GM12872 (cell line): ENCODE measurements around the gene CFDP1.

Source experiments
- CTCF ChIP-seq: IDR thresholded peaks from 3 replicates; pipeline ENCODE4 v1.5.1; 2011; ENCODE audit warnings: low read depth, mild to moderate bottlenecking, low read length, moderate library complexity; ENCODE audit not compliant: insufficient read depth

The CFDP1 gene

DNA sequence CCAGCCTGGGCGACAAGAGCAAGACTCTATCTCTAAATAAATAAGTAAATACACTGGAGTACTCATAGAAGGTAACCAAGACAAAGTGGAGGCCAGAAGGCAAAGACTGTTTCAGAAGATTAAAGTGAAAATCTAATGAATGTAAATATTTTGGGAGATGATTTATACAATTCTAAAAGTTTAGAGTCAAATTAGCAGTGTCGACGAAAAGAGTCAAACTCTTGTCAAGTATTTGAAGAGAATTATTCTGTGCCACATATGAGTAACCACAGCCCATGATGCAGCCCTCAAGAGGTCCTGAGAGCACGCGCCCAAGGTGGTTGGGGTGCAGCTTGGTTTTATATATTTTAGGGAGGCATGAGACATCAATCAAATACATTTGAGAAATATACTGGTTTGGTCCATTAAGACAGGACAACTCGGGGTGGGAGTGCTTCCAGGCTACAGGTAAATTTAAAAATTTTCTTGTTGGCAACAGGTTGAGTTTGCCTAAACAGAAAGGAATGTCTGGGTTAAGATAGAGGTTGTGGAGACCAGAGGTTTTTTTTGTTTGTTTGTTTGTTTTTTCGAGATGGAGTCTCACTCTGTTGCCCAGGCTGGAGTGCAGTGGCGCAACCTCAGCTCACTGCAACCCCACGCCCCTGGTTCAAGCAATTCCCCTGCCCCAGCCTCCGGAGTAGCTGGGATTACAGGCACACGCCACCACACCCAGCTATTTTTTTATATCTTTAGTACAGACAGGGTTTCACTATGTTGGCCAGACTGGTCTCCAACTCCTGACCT, 3.5 kb downstream of the CFDP1 start:
- no peak for TF ChIP-seq CTCF

GRCh38 chr16:75423723-75424104, 9.6 kb downstream of the CFDP1 start:
- TF ChIP-seq CTCF: no peak

GRCh38 chr16:75421820-75422126, 11.5 kb downstream of the CFDP1 start:
- TF ChIP-seq CTCF: no peak

- TF ChIP-seq CTCF: no peak
Observed at GRCh38 chr16:75420987-75421819, 12.1 kb downstream of the CFDP1 start.

DNA sequence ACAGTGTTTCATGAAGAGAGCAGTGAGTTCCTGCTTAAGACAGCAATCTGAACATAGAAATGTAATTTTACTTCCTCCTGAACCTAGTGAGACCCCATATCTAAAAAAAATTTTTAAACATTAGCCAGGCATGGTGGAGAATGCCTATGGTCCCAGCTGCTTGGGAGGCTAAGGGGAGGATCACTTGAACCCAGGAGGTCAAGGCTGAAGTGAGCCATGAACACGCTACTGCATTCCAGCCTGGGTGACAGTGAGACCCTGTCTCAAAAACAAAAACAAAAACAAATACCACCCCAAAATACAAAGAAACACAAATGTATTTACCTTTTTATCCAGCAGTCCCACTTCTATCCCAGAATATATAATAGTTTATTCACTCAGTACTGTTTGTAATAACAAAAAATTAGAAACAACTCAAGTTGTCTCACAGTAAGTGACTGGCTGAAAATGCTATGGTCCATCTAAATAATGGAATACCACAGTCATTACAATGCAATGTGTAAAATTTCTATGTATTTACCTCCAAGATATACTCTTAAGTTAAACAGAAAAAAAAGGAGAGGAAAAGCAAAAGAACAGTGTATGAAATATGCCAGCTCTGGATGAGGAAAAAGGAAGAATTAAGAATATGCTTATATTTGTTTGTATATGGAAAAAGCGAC, 16.3 kb downstream of the CFDP1 start:
- TF ChIP-seq CTCF: no peak

- no peak for TF ChIP-seq CTCF
Observed at GRCh38 chr16:75415169-75415905, 18.0 kb downstream of the CFDP1 start.

DNA sequence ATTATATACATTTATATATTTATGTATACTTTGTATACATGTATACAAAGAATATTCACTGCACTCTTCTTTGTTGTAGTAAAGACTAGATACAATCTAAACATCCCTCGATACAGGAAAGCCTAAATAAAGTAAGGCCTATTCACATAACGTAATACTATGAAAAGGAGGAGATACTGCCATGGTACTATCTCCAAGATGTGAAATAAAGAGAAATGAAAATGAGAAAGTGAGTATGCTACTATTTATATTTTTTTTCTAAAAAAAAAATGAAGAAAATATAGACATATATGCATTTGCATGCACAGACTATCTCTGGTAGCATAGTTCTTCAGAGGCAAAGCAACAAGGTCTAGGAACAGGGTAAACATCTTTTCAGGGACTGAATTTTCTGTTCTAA, 19.4 kb downstream of the CFDP1 start:
- no peak for TF ChIP-seq CTCF
